A673 (cell line): ENCODE data around the gene C2orf72. TPM values are rescaled to one million over a fixed set of nuclear protein-coding genes. Genes with fewer than 3 reads are reported as not detected.

Source experiments
- BruUV-seq: library from RNA; stranded (reverse); fragments of 400-500 nt; replicated peaks from 2 replicates; lab custom pipeline; 2021; lab: Mats Ljungman, UMichigan
- CTCF ChIA-PET: fragments of 300-600 bp; sonication (Branson Sonifier 250); formaldehyde crosslinking; loops from one replicate; lab custom pipeline; 2022; ENCODE audit warnings: antibody characterized with exemption; lab: Charles Lee
- POLR2A ChIA-PET: fragments of 300-600 bp; sonication (Branson Sonifier 250); formaldehyde crosslinking; loops from one replicate; lab custom pipeline; 2022; ENCODE audit warnings: antibody characterized with exemption; ENCODE audit not compliant: low non-redundant PET; lab: Charles Lee
- DNase-seq: peaks from one replicate; pipeline ENCODE4 v3.0.0-alpha.2; 2015; ENCODE audit warnings: low spot score
- H3K27ac ChIP-seq: fragments of 200-600 bp; sonication (generic); 2 replicates; pipeline ENCODE4 v1.5.1; 2016; ENCODE audit warnings: mixed run types, low read depth, mild to moderate bottlenecking, mixed read lengths, antibody characterized with exemption, low read length; ENCODE audit not compliant: poor library complexity, severe bottlenecking
- H3K27me3 ChIP-seq: fragments of 200-600 bp; sonication (generic); replicated peaks from 2 replicates; pipeline ENCODE4 v1.6.1; 2017; ENCODE audit warnings: mixed run types, low read depth, mild to moderate bottlenecking, mixed read lengths, antibody characterized with exemption, low read length; ENCODE audit not compliant: insufficient read depth, poor library complexity
- H3K36me3 ChIP-seq: fragments of 200-600 bp; sonication (generic); 2 replicates; pipeline ENCODE4 v1.6.1; 2016; ENCODE audit warnings: mixed run types, mild to moderate bottlenecking, mixed read lengths, antibody characterized with exemption, low read length; ENCODE audit not compliant: insufficient read depth, poor library complexity, severe bottlenecking
- H3K4me1 ChIP-seq: fragments of 200-600 bp; sonication (generic); 2 replicates; pipeline ENCODE4 v1.6.1; 2017; ENCODE audit warnings: mixed run types, mild to moderate bottlenecking, mixed read lengths, antibody characterized with exemption, low read length; ENCODE audit not compliant: insufficient read depth, poor library complexity, severe bottlenecking
- H3K4me3 ChIP-seq: fragments of 200-600 bp; sonication (generic); 2 replicates; pipeline ENCODE4 v1.5.1; 2016; ENCODE audit warnings: low read depth, mixed run types, mild to moderate bottlenecking, mixed read lengths, low read length; ENCODE audit not compliant: poor library complexity, severe bottlenecking
- H3K9me3 ChIP-seq: fragments of 200-600 bp; sonication (generic); 2 replicates; pipeline ENCODE4 v1.6.1; 2016; ENCODE audit warnings: mixed run types, low read depth, mild to moderate bottlenecking, mixed read lengths, antibody characterized with exemption, low read length; ENCODE audit not compliant: poor library complexity, severe bottlenecking
- EZH2 ChIP-seq: fragments of 200-600 bp; sonication (generic); IDR thresholded peaks from 2 replicates; pipeline ENCODE4 v1.6.1; 2017; ENCODE audit warnings: borderline replicate concordance, low read depth, mild to moderate bottlenecking, mixed read lengths, antibody characterized with exemption, low read length; ENCODE audit not compliant: poor library complexity, severe bottlenecking
- intact Hi-C: fragments of 100-400 bp; cut with micrococcal nuclease; formaldehyde crosslinking; loops from one replicate; pipeline ENCODE4 v1.10.0; 2022; ENCODE audit not compliant: unreplicated experiment
- total RNA-seq: library from RNA; stranded (reverse); gene quantifications from 2 replicates; pipeline ENCODE4 v1.2.3, GENCODE V29; 2021
- TF ChIP-seq, protein P1 (sequence below): fragments of 300-800, 200-600 bp; sonication (generic); conservative IDR thresholded peaks from 2 replicates; pipeline ENCODE4 v1.5.1; 2017; ENCODE audit warnings: low read depth, mild to moderate bottlenecking, antibody characterized with exemption, low read length, moderate library complexity, mixed read lengths

The C2orf72 gene
- total RNA-seq, 1 experiment from 2014 or later, result not detected

DNA sequence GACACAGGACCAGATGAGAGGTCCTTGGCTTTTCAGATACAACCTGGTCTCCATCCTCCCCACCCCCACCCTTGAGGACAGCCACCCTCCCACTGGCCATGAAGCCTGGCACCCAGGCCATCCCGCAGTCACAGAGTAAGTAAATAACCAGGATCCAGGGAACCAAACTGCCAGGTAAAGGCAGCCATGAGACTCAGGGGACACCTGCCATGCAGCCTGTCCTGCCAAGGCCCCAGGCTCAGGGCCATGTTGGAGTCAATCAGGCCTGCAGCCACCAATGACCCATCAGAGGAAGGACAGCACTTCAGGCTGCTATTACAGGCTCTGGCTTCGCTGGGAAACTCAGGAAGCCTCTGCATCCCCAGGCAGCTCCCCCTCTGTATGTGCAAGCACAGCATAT, 25.8 kb upstream of the C2orf72 start:
- Histone ChIP-seq H3K9me3 (no peaks in the 10 kb centered on the region), H3K4me3 (no peak overlapping the region), H3K27ac (no peak overlapping the region), H3K36me3 (no peaks in the 10 kb centered on the region), H3K4me1 (no peaks in the 10 kb centered on the region), H3K27me3 (no peaks in the 10 kb centered on the region)
- ChIA-PET CTCF (no interaction called here), POLR2A (no interaction called here)
- DNase-seq, result no peak
- no peak for TF ChIP-seq EZH2
- TF ChIP-seq, protein P1, sequence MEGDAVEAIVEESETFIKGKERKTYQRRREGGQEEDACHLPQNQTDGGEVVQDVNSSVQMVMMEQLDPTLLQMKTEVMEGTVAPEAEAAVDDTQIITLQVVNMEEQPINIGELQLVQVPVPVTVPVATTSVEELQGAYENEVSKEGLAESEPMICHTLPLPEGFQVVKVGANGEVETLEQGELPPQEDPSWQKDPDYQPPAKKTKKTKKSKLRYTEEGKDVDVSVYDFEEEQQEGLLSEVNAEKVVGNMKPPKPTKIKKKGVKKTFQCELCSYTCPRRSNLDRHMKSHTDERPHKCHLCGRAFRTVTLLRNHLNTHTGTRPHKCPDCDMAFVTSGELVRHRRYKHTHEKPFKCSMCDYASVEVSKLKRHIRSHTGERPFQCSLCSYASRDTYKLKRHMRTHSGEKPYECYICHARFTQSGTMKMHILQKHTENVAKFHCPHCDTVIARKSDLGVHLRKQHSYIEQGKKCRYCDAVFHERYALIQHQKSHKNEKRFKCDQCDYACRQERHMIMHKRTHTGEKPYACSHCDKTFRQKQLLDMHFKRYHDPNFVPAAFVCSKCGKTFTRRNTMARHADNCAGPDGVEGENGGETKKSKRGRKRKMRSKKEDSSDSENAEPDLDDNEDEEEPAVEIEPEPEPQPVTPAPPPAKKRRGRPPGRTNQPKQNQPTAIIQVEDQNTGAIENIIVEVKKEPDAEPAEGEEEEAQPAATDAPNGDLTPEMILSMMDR, result no peak
- no TSS peak for BruUV-seq
- intact Hi-C loops, result no loop called here

DNA sequence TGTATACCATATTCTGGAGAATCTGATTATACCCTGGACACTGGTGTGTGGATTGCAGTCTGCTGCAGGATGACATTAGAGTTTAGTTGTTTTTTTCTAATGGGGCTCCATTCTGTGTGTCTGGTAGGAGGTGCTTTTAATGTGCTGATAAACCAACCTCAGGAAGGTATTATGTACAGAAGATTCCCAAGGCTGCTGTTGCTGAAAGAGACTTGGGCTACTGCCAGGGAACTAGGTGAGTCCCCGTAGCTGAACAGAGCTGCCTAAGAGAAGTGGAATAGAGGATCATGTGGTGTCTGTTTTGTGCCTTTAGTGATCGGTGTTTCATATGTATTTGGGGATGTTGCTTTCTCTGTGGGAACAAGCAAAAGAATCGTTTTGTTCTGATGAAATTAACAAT, 24.9 kb upstream of the C2orf72 start:
- Histone ChIP-seq H3K4me1 (no peaks in the 10 kb centered on the region), H3K27ac (no peak overlapping the region), H3K9me3 (no peaks in the 10 kb centered on the region), H3K27me3 (no peaks in the 10 kb centered on the region), H3K4me3 (no peak overlapping the region), H3K36me3 (no peaks in the 10 kb centered on the region)
- CTCF ChIA-PET, result no interaction called here
- intact Hi-C loops, result no loop called here
- no TSS peak for BruUV-seq
- TF ChIP-seq, protein P1, result no peak
- no peak for TF ChIP-seq EZH2
- DNase-seq, result no peak
- POLR2A ChIA-PET, result no interaction called here

DNA sequence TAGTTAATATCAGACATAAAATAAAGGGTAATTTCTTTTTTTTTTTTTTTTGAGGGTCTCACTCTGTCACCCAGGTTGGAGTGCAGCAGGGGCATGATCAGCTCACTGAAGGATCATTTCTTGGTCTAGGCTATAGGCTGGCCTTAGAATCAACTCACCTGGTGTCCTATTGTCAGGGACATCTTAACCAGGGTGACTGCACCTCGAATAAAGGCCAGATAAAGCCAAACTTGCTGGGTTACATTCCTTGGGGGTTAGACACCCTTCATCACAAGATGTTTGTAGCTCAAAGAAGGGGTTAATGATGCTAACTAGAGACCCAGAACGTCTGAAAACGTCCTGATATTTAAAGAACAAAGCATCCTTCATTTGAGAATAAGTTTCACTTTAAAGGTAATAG, 23.5 kb upstream of the C2orf72 start:
- Histone ChIP-seq H3K27me3 (no peaks in the 10 kb centered on the region), H3K36me3 (no peaks in the 10 kb centered on the region), H3K4me3 (no peak overlapping the region), H3K4me1 (no peaks in the 10 kb centered on the region), H3K9me3 (no peaks in the 10 kb centered on the region), H3K27ac (no peak overlapping the region)
- intact Hi-C loops, result no loop called here
- DNase-seq, result no peak
- POLR2A ChIA-PET, result interaction anchor here (0.7 kb wide), 1 partner anchor 14 kb away, joined by 3 read pairs; no protein-coding TSS in a partner anchor
- BruUV-seq, result no TSS peak
- TF ChIP-seq, protein P1, result no peak
- no peak for TF ChIP-seq EZH2
- CTCF ChIA-PET, result no interaction called here
